Mucosa of descending colon (tissue), 3 donors: ENCODE data around the gene ANTXR2. TPM values are rescaled to one million over a fixed set of nuclear protein-coding genes. Genes with fewer than 3 reads are reported as not detected.

ENCODE experiments used
- ATAC-seq: fragments of 200-7000 bp; cut with Tn5 transposase; one replicate; pipeline ENCODE4 v1.9.1; 2020; ENCODE audit warnings: mild to moderate bottlenecking, moderate library complexity
- DNase-seq, 3 donors: peaks; one replicate each; pipeline ENCODE4 v3.0.0-alpha.2; 2020
- H3K36me3 ChIP-seq: fragments of 200-600 bp; one replicate; pipeline ENCODE4 v1.8.0; 2021; ENCODE audit warnings: low read depth, mild to moderate bottlenecking
- H3K4me1 ChIP-seq: fragments of 200-600 bp; one replicate; pipeline ENCODE4 v1.8.0; 2021; ENCODE audit warnings: low read depth, mild to moderate bottlenecking
- H3K4me3 ChIP-seq: fragments of 200-600 bp; one replicate; pipeline ENCODE4 v1.8.0; 2021; ENCODE audit warnings: mild to moderate bottlenecking
- H3K9me3 ChIP-seq: fragments of 200-600 bp; one replicate; pipeline ENCODE4 v1.8.0; 2021; ENCODE audit warnings: mild to moderate bottlenecking
- intact Hi-C, 2 donors: fragments of 100-400 bp; cut with DNase I in 1 of 2; cut with micrococcal nuclease in 1 of 2; formaldehyde crosslinking; loops; one replicate each; pipeline versions ENCODE4 v1.11.0 to v1.11.1; 2022; cut with DNase I, micrococcal nuclease
- total RNA-seq, 3 donors: library from RNA; stranded (reverse); fragmentation: NEBNext Ultra II Directional in 2 of 3; extraction: Animal tissue kit (Norgen Biotek cat#: 25700) in 2 of 3; gene quantifications; one replicate each; pipeline versions ENCODE4 v1.2.1 to v1.2.4, GENCODE V29; 2021 to 2023
- TF ChIP-seq, protein P1 (sequence below): fragments of 200-600 bp; IDR thresholded peaks from one replicate; pipeline ENCODE4 v1.8.0; 2022; ENCODE audit warnings: antibody characterized with exemption, mild to moderate bottlenecking
- donor health status: DM: no; HTN: no; CAD: no; lungs with moderate emphysema.
- donor health status: DM: no; HTN: no; CAD: no.
- donor health status: DM: no; HTN: yes; CAD: no.

ANTXR2 gene
- total RNA-seq, 3 donors from 2014 or later: 83.2 to 276 (median 120) TPM

DNA sequence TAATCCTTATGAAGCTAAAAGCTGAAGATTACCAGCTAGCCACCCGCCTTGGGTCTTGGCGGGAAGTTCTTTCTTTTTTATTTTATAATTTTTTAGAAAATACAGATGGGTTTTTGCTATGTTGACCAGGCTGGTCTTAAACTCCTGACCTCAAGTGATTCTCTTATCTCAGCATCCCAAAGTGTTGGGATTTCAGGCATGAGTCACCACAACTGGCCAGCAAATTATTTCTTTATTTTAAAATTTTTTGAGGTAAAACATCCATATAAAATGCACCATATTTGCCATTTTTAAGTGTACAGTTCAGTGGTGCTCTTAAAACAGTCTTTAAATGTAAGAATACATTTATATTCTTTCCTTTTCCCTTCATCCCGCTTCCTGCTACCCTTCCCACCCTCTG lies 40.6 kb upstream of the ANTXR2 start:
- no peaks in the 10 kb centered on the region for H3K36me3 ChIP-seq
- no peaks in the 10 kb centered on the region for H3K9me3 ChIP-seq
- DNase-seq: no peak
- TF ChIP-seq, protein P1, sequence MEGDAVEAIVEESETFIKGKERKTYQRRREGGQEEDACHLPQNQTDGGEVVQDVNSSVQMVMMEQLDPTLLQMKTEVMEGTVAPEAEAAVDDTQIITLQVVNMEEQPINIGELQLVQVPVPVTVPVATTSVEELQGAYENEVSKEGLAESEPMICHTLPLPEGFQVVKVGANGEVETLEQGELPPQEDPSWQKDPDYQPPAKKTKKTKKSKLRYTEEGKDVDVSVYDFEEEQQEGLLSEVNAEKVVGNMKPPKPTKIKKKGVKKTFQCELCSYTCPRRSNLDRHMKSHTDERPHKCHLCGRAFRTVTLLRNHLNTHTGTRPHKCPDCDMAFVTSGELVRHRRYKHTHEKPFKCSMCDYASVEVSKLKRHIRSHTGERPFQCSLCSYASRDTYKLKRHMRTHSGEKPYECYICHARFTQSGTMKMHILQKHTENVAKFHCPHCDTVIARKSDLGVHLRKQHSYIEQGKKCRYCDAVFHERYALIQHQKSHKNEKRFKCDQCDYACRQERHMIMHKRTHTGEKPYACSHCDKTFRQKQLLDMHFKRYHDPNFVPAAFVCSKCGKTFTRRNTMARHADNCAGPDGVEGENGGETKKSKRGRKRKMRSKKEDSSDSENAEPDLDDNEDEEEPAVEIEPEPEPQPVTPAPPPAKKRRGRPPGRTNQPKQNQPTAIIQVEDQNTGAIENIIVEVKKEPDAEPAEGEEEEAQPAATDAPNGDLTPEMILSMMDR: no peak
- ATAC-seq: no peak
- intact Hi-C loops: no loop called here
- H3K4me3 ChIP-seq: no peak overlapping the region
- no peaks in the 10 kb centered on the region for H3K4me1 ChIP-seq

DNA sequence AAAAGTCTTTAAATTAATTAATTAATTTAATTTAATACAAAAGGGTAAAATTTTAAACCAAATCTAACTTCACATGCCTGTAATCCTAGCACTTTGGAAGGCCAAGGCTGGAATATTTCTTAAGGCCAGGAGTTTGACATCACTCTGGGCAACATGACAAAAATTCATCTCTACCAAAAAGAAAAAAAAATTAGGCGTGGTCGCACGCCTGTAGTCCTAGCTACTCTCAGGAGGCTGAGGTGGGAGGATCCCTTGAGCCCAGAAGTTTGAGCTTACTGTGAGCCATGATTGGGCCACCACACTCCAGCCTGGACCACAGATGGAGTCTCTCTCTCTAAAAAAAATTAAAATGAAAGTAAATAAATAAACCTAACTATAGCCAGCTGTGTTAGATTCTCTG lies 39.2 kb upstream of the ANTXR2 start:
- intact Hi-C loops: no loop called here
- peaks cover 4% of the 10 kb centered on the region for H3K9me3 ChIP-seq
- no peak for ATAC-seq
- no peak for DNase-seq
- TF ChIP-seq, protein P1: no peak
- no peaks in the 10 kb centered on the region for H3K4me1 ChIP-seq
- no peaks in the 10 kb centered on the region for H3K36me3 ChIP-seq
- no peak overlapping the region for H3K4me3 ChIP-seq

DNA sequence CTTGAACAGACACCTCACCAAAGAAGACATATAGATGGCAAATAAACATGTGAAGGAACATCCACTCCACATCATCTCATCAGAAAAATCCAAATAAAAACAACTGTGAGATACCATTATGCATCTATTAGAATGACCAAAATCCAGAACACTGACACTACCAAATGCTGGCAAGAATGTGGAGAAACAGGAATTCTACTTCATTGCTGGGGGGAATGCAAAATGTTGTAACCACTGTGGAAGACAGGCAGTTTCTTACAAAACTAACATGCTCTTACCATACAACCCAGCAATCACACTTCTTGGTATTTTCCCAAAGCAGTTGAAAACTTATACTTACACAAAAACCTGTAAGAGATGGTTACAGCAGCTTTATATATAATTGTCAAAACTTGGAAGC lies 38.2 kb upstream of the ANTXR2 start:
- intact Hi-C loops: no loop called here
- DNase-seq: no peak
- Histone ChIP-seq H3K4me1 (no peaks in the 10 kb centered on the region), H3K4me3 (no peak overlapping the region), H3K36me3 (no peaks in the 10 kb centered on the region), H3K9me3 (peaks cover 9% of the 10 kb centered on the region)
- TF ChIP-seq, protein P1: no peak
- no peak for ATAC-seq

DNA sequence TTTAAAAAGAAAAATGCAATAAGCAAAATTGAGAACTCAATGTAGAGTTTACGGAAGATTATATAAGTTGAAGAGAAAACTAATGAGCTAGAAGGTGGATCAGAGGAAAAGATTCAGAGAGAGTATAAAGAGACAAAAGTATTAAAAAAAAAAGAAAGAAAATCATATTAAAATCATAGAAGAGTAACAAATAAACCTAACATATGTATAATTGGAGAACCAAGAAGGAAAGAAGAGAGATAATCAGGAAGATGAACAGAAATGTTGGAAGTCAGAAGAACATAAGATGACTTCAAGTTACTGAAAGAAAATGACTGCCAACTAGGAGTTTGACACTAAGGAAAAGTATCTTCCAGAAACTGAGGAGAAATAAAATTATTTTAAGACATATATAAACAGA lies 34.3 kb upstream of the ANTXR2 start:
- Histone ChIP-seq H3K9me3 (peaks cover 9% of the 10 kb centered on the region), H3K36me3 (no peaks in the 10 kb centered on the region), H3K4me3 (no peak overlapping the region), H3K4me1 (no peaks in the 10 kb centered on the region)
- intact Hi-C loops: no loop called here
- TF ChIP-seq, protein P1: no peak
- DNase-seq (no peak), ATAC-seq (no peak)

DNA sequence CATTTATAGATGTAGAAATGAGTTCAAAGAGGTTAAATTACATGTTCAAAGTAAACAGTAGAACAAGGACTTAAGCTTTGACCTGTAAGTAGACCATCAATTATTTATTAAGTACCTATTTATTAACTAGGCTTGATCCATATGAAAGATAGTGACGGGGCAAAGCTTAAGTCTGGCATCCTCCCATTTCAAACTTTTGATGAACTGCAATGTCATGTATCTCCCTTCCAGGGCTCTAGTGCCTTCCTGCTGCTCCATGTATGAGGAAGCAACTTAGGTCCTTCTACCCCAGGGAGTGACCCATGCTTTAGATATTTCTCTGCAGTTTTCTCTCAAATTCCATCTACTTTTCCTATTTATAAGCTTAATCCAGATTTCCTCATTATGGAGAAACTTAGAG lies 31.9 kb upstream of the ANTXR2 start:
- ATAC-seq: no peak
- Histone ChIP-seq H3K9me3 (peaks cover 9% of the 10 kb centered on the region), H3K4me1 (no peaks in the 10 kb centered on the region), H3K36me3 (no peaks in the 10 kb centered on the region), H3K4me3 (no peak overlapping the region)
- intact Hi-C loops: no loop called here
- DNase-seq: no peak
- TF ChIP-seq, protein P1: no peak

DNA sequence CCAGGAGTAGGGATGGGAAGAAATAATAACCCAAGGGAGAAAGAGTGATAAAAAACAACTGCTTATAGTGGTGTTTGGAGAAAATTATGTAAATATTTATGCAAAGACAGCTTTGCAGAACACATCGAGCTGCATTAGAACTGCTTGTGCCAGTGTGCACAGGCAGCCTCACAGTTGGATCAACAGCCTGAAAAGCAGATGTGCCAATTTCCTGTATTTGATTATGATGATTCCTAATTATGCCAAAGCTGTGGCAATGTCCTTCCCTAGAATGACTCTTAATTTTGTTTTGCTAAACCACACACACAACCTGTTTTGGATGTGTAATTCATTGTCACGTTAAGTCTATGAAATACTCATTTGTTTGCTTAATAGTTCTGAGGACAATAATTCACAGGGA lies 30.6 kb upstream of the ANTXR2 start:
- TF ChIP-seq, protein P1: no peak
- no peak for DNase-seq
- Histone ChIP-seq H3K36me3 (no peaks in the 10 kb centered on the region), H3K9me3 (peaks cover 9% of the 10 kb centered on the region), H3K4me3 (no peak overlapping the region), H3K4me1 (no peaks in the 10 kb centered on the region)
- intact Hi-C loops: no loop called here
- ATAC-seq: no peak
